NT2/D1 (cell line): ENCODE data around the gene SAMD14.

Experiments used
- SUZ12 ChIP-seq: IDR thresholded peaks from 2 replicates; pipeline ENCODE4 v1.6.1; 2011; ENCODE audit not compliant: insufficient read length, insufficient read depth; ENCODE audit errors: extremely low read depth
- YY1 ChIP-seq: IDR thresholded peaks from 2 replicates; pipeline ENCODE4 v1.6.1; 2011; ENCODE audit not compliant: insufficient read length, insufficient read depth
- ZNF274 ChIP-seq: IDR thresholded peaks from 2 replicates; pipeline ENCODE4 v1.6.1; 2011; ENCODE audit warnings: mild to moderate bottlenecking, low read depth, low read length

DNA sequence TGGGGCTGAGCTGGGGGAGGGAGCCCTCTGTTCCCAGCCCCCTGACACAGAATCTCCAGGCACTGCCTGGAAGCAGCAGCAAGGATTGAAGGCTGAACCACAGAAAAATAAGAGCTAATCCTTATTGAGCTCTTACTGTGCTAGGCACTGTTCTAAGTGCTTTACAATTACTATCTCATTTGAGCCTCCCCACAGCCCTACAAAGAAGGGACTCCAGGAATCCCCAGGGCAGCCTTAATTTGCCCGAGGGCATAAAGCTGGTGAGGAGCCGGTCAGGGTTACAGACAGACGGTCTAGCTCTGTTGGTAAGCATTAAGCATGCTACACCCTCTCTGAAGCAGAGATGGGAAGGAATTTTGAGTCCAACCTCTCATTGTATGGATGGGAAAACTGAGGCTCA is 7.0 kb downstream of the SAMD14 start:
- no peak for TF ChIP-seq ZNF274
- TF ChIP-seq SUZ12: no peak
- no peak for TF ChIP-seq YY1
